NCI-H524 treated with DMSO at 0.1 percent for 48 hours (cell line): ENCODE results near the gene APOC1.

Source experiments
- DNase-seq: peaks from one replicate; lab custom pipeline; 2025; lab: John Stamatoyannopoulos, UW

Gene APOC1

DNA sequence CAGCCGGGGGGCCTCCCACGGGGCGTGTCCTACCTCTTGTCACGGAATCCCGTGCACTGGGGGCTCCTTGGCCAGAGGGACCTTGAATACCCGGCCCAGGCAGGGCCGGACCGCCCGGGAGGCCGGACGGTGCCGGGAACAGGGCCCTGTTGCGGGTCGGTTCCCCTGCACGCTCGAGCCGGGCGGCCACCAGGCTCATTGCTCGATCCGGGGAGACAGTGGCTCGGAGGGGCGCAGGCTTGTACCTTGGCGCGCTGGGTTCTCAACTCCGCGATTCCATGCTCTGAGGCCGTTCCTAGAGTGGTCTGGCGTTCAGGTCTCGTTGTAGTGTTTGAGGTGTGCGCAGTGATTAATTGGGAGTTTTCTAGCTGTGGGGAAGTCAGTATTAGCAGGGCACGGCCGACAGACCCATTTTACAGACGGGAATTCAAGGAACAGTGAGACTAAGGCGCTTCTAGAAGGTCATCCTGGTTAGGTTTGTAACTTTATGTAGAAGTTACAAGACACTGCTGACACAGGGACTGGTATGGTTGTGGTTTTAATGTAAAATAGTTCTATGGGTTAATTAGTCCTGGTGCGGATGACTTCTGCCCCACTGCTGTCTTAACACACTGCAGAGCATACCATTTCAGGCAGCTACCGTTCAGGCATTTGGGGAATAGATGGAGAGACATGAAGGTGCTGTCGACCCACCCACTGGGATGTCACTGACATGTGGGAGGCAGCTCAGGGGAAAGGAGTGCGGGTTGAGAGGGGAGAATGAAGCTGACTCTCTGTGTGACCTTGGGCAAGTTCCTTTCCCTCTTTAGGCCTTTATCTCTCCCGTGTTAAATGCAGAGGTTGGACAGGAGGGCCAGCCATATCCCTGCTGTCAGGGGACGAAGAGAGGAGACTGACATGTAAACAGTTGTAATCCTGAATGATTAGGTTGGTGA, 41.4 kb downstream of the APOC1 start:
- no peak for DNase-seq

DNA sequence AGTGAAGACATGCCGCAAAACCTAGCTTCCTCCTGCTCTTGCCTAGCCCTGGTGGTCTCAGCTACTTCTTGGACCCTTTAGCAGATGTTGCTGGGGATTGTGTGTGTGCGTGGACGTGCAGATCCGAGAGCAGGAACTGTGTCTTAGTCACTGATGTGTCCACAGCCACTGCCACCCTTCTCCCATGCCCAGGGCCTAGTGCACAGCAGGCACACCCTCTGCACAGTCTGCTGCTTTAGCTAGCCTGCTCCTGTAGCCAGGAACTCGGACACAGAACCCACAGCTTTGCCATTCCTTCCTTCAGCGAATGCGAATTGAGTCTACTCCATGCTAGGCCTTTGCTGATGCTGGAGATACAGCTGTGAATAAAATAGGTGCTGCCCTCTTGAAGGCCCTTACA, 43.1 kb downstream of the APOC1 start:
- no peak for DNase-seq

DNA sequence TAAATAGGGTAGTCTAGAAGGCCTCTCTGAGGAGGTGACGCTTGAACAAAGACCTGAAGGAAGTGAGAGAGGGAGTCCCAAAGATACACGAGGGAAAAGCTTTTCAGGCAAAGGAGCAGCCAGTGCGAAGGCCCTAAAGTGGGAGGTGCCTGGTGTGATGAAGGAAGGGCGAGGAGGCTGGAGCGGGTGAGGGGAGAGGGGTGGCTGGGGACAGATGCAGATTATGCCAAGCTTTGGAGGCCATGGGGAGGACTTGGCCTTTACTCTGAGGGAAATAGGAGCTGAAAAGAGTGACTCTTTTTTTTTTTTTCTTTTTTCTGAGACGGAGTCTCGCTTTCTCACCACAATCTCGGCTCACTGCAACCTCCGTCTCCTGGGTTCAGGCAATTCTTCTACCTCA, 43.7 kb downstream of the APOC1 start:
- no peak for DNase-seq

DNA sequence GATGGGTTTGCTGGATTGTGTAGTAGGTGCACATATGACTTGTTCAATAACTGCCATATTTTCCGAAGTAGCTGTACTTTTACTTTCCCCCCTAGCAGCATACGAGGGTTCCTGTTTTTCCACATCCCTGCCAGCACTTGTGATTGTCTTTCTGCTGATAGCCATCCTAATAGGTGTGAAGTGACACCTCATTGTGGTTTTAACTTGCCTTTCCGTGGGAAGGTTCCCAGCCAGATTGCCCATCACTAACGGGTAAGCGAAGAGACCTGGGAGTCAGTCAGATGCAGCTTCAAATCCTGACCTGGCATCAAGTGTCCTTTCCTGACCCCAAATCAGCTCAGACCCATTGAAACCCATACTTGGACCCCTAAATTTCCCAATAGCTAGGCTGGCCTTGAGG, 45.3 kb downstream of the APOC1 start:
- no peak for DNase-seq

DNA sequence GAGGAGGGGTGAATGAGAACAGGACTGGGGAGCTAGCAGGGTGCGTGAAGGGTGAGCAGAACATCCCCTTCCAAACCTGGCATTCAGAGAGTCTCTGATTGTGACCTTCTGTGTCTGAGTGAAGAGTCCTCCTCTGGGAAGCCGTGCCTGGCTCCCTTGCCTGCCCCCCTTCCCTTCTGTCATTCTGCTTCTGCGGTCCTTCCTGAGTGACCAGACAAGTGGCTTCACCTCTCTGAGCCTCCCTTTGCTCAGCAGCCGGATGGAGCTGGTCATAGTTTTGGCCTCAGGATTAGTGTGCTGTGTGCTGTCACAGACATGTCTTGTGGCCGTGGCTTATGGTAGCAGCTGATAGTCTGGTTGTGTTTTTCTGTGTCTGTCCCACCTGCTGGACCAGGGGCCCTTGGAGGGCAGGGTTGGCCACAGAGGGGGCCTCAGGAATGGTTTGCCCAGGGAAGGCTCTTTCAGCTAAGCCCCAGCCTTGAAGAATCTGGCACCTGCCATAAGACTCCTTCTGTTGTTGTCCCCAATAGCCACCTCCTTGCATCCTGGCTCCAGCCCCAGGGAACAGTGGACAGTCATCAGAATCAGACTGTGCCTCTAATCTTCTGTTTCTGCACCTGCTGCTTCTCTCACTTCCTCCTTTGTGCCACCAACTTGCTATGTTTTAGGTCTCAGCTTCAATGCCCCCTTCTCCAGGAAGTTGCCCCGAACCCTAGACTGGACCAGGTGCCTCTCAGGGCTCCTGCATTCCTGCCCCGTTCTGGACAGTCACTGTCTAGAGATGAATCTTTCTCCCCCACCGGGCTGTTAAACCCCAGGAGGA, 46.7 kb downstream of the APOC1 start:
- DNase-seq = no peak

DNA sequence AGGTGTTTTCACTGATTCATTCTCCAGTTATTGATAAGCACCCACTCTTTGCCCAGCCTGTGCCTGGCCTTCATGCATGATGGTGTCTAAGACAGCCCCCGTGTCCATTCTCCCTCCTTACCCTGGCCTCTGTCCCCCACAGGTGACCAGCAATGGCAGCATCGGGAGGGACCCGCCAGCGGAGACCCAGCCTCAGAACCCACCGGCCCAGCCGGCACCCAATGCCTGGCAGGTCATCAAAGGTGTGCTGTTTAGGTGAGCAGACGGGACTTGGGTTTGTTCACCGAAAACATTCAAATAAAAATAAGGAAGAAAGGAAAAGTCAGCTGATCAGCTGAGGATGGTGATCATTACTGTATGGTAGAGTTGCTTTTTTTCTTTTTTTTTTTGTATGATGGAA, 47.4 kb downstream of the APOC1 start:
- DNase-seq = no peak

DNA sequence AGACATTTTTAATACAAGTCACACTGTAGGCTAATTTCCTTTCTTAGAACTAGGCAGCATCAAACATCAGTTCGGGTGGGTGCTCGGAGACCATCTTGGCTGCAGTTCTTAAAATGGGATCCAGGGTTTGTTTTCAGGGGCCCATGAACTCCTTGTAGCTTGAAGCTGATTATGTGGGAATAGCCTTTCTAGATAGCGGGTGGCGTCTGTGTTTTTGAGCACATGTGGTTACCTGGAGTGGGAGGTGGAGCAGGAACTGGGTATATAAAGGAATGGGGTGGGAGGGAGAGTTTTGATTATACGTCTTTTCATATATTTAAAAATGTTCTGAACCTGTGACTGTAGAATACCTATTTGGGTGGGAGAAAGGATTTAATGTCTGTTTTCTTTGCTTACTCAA, 53.7 kb downstream of the APOC1 start:
- DNase-seq = no peak

DNA sequence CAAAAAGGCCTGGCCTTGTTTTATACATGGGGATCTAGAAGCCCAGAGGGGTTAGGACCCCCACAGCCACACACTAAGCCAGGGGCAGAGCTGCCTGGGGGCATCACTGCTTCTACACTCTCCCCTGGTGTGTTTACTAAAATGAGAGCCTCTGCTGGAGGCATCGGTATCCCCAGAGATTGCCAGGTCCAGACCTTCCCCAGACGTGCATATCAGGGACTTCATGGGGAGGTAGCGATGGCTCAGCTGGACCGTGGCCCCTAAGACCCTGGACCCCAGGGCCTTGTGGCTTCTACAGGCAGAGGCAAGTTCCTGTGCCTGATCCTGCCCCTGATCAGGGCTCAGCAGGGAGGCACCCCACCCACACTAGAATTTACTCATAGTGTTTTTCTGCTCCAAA, 54.3 kb downstream of the APOC1 start:
- no peak for DNase-seq
